Epithelial cell of prostate (primary cell): ENCODE results near the gene NAT10.

ENCODE experiments used
- DNase-seq: peaks from one replicate; pipeline ENCODE4 v3.0.0-alpha.2; 2011; ENCODE audit warnings: low read depth, low spot score
- H3K27ac ChIP-seq: fragments of 450-650 bp; 2 replicates; pipeline ENCODE4 v1.5.1; 2017; ENCODE audit warnings: mild to moderate bottlenecking

NAT10 gene

DNA sequence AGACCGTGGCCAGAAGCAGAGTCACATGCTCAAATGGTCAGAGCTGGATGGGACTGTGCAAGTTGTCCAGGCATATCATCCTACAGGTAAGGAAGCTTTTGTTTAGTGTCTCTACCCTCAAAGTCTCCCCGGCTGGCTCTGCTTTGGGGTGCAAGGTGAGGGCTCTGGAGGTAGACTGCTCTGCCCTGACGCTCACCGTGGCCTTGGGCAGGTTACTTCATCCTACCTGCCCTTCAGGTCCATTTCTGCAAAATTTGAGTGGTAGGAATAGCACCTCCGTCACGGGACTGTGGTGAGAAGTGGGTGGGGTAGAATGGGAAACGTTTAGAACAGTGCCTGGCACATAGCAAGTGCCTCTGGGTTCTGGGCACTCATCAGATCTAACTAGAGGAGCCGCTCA is 42.2 kb downstream of the NAT10 start:
- DNase-seq = no peak
- no peak overlapping the region for H3K27ac ChIP-seq

DNA sequence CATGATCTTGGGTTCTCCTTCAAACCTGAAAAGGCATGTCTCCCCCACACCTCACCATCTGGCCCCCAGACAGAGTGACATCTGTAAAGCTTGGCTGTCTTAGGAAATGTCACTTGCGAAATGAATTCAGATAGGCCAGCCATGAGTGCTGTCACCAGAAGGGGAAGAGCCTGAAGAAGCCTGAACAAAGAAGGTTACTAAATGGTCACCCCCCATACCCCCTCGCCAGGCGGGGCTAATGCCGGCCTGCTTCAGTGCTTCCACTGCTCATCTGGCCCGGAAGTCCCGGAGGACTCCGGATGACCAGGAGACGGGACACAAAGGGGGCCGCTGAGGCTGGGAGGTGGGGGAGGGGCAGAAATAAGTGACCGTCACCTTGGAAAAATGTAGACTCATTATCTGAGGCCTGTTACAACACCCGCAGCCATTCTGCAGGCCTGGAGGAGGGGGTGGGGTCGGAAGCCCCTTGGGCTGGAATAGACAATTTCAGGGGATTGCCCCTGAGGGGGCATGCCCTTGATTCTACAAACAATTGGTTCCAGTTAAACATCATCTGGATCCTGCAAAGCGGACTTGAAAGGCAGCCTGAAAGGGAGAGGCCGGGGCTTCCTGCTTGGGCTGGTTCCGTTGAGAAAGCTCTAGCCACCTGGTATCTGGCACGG is 43.2 kb downstream of the NAT10 start:
- H3K27ac ChIP-seq = no peak overlapping the region
- DNase-seq = no peak

DNA sequence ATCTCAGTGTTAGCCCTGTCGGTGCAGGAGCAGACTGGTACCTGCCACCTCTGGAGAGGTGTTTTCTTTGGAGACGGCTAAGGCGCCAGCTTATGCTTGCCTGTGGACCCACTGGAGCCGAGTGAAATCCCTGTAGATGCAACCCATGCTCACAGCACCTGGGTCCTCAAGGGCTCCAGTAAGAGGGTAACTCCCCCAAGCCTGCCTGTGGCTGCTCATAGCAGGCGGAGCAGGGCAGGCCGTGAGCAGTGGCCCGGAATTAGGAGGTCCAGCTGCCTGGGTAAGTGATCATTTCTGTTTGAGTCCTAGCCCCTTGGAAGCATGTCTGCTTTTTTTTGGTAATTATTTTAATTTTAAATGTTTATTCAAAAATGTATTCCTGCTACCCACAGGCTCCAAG is 43.8 kb downstream of the NAT10 start:
- no peak overlapping the region for H3K27ac ChIP-seq
- no peak for DNase-seq

DNA sequence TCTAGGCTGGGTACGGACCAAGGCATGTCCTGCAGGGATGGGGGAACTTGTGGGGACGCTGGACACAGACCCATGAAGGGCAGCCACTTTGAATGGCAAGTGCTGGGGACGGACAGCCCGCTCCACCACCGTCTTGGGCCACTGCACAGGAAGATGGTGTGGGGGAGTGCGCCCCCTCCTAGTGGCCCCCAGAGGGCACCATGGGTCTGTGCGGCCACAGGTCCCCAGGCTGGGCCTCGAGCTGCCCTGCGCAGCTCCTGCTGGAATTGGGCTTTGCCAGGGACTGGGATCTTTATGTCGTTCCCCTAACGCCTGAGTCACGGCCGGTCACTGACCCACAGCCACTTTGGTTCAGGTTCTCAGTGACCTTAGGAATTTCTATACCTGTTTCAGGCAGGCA is 44.4 kb downstream of the NAT10 start:
- DNase-seq = no peak
- H3K27ac ChIP-seq = no peak overlapping the region

DNA sequence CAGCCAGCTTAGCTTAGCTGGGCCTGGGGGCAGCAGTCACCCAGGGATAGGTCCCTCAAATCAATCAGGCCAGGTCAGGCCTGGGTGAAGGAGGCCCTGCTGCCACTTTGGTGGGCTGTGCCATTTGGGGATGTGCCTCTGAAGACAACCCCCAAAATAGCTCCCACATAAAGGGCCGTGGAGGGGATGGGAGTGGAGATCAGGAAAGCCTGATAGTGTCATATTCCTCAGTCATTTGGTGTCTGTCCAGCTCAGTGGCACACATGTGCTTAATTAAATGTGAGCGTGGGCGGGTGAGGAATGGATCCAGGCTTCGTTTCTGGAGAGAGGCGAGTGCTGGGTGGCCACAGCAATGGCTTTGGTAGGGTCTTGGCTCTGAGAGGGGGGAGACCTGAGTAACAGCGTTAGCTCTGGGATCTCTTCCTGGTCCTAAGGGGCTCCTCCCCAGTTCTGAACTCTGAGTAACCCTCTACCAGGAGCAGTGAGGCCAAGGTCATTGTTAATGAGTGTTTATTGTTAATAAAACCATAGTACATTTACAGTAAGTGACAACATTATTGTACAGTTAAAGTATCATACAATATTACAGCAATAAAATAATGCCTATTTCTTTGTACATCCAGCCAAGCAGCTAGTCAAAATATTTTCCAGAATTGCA is 45.2 kb downstream of the NAT10 start:
- no peak overlapping the region for H3K27ac ChIP-seq
- no peak for DNase-seq

DNA sequence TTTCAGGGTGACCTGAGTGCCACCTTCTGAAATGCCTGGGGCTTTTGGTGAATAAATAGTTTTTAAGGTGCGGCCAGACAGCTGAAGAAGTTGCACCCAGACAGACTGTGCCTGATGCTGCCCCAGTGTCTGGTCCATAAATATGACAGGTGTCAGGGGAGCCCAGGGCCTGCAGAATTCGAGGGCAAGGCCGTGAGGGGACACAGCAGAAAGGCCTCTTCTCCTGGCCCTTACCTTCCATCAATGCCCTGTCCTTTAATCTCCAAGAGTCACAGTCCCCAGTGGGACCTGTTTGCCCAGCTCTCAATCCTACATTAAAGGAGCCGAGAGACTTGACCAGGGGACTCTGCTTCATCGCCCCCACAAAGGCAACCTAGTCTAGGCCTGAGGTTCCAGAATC is 45.7 kb downstream of the NAT10 start:
- H3K27ac ChIP-seq = no peak overlapping the region
- DNase-seq = no peak

DNA sequence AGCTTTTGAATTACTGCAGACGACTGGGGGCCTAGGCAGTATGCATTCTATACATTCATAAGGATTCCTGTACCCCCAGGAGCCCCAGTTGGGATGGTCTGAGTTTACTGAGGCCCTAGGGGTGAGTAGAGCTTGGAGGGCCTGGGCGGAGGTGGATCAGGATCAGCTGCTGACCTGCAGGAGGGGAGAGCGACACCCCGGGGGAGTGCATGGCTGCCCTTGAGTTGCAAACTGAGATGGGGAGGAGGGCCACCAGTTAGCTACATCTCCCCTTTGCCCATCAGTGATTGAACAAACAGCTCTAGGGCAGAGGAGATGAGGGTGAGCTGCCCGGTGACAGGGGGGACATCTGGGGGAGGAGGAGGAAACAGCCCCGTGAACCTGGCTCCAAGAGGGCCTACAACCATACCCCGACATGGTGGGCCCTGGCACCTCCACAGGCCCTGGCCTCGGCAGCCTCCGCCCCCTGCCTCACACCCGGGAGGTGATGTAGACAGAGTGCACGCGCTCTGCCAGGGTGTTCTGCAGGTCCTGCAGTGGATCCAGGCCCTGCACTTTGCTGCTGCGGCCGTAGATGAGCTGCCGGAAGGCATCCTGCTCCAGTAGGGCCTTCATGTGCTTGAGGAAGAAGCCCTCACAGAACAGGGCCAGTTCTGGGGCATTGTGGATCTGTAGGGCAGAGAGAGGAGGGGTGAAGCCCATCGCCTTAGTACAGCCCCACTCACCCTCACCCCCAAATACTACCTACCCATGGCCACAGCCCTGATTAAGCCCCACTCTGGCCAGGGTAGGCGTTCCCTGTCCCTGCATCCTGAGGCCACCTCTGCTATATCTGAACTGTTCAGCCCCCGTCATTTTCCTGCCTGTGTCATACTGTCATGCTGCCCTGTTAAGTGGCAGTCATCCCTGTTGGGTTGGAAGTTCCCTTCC is 46.8 kb downstream of the NAT10 start:
- H3K27ac ChIP-seq = no peak overlapping the region
- DNase-seq = no peak

DNA sequence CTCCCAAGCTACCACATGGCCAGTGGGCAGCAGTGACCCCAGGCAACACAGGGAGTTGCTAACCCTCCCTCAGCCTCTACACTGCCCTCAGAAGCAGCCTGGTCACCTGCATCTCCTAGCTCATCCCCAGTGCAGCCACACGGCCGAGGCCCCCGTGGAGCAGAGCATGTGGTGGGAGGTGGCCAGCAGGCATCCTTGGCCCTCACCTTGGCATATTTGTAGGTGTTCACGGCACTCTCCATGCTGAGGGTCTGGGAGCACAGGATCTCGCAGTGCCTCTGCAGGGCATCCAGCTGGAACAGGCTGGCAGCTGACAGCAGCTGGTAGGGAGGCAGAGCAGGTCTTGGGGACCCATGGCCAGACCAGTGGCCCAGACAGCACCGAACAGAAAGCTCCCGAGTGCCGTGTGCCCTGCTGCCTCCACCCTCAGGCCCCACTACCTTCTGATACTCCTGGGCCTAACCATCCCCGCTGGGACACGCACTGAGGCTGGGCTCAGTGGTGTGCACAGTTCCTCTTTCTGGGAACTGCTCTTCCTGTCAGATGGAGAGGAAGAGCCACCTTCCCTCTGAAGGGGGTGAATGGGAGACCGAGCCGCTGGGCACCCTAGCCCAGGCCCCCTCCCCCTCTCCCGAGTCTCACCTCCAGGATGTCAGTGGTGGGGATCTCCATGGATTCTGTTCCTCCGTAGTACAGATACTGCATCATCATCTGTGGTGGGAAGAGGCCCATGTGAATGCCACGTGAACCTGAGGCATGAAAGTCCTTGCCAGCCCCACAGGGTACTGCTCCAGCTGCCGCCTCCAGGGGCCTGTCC is 48.8 kb downstream of the NAT10 start:
- no peak for DNase-seq
- H3K27ac ChIP-seq = no peak overlapping the region

DNA sequence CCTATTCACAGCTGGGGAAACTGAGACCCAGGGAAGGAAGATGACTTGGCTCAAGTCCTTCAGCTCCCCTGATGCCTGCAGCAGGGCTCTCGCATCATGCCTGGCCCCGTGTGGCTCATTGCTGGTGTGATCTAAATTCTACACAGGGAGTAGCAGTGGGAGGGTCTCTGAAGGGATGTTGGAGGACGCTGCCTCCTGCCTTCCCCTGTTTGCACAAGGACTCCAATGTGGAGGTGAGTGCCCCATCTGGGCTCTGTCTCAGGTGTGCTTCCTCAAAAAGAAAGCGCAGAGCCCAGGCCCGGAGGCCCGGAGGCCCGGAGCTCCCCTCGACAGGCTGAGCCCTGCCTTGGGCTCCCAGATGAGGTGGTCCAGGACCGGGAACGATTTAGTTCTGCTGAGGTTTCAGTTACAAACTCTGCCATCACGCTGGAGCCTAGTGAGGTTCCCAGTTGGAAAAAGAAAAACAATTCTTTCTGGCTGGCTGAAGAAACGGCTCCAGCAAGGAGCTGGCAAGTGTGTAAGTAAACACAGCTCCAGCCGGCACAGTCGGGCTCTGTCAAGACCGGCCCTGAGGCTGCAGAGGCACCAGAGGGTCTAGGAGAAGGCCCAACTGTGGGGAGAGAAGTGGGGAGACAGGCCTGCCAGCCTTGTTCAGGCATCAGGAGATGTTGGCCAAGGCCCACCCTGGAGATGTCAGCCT is 49.8 kb downstream of the NAT10 start:
- no peak for DNase-seq
- H3K27ac ChIP-seq = no peak overlapping the region

DNA sequence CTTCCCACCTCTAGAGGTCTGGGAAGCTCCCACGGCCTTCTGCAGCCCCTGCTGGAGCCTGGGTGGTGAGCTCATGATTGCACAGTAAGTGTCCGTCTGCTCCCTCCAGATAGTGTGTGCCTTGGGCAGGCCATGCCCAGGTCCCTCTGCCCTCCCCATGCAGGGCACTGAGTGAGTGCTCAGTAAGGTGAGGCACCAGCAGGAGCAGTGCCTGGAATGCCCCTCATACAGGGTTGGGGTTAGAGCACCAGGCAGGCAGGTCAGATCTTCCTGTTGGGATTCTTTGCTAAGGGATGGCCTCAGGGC is 50.3 kb downstream of the NAT10 start:
- no peak overlapping the region for H3K27ac ChIP-seq

DNA sequence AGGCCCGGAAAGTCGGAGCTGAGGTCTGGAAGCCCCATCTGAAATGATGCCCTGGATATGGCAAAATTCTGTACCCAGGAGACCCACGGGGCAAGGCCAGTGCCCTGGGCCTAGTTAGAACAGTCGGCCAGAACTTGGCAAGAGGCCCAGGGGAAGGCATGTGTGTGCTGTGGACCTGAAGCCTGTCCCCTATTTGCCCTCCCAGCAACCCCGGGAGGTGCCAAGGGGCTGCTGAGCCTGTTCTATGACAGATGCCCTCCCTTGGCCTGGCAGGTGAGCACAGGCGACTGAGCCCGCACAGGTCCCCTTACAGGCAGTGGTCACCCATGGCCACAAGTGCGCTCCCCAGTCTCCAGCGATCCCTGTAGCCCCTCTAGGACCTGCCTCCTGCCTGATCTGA is 51.7 kb downstream of the NAT10 start:
- H3K27ac ChIP-seq = no peak overlapping the region
- DNase-seq = no peak

More for the DNA sequence above, 50.3 kb downstream of the NAT10 start:
- no peak for DNase-seq

DNA sequence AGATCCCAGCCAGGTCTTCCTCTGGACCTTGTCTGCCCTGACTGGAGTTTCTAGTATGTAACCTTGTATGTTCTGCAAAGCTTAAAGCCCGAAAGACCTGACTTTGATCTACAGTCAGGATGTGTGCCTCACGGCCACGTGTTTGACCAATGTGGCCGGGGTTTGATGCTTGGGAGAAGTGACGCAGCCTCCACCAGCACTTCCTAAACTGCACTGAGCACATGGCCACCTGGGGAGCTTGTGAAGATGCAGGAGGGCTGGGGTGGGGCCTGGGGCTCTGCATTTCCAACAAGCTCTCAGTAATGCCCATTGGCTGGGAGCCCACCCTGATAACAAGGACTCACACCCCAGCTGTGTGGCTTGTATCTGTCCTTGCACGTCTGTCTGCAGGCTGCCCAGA is 53.2 kb downstream of the NAT10 start:
- no peak for DNase-seq
- no peak overlapping the region for H3K27ac ChIP-seq

DNA sequence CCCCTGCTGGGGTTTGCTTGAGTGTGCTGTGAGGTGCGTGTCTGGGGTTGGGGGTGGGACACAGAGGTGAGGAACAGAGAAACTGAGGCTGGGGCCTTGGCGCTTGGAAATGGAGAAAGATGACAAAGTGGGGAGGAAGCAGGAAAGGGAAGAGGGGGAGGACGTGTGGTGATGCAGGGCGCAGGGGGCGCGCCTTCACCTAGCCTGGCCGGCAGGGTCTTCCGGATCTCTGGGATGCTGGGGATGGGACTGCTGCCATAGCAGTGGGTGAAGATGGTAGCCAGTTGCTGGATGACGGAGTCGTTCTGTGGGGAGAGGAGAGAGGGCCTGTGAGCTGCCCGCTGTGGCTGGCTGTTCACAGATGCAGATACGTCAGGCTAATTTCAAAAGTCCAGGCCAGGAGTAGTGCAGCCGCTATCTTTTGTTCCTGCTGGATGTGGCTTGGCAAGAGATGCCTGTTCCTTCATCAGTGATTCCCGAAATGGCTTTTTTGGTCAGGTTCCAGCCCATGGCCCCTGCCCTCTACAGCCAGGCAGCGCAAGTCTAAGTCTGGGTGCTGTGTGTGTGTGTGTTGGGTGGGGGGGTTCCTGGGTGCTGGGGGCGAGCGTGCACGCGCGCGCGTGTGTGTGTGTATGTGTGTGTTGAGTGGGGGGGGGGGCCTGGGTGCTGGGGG is 54.8 kb downstream of the NAT10 start:
- DNase-seq = no peak
- no peak overlapping the region for H3K27ac ChIP-seq

DNA sequence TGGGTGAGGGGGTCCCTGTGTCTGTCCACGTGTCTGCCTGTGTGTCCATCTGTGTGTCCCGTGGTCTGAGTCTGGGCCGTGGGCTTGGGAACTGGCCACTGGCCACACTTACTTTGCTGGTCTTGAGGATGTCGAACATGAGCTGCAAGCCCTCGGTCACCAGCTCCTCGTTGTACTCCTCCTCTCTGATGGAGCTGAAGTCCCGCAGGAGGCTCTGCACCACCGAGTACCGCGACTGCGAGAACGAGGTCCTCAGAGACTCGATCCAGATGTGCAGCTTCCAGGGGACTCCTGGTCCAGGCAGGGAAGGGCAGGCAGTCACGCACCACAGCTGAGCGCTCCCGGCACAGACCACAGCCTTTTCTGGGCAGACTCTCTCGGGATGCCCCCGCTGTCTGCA is 55.4 kb downstream of the NAT10 start:
- H3K27ac ChIP-seq = no peak overlapping the region
- DNase-seq = no peak

DNA sequence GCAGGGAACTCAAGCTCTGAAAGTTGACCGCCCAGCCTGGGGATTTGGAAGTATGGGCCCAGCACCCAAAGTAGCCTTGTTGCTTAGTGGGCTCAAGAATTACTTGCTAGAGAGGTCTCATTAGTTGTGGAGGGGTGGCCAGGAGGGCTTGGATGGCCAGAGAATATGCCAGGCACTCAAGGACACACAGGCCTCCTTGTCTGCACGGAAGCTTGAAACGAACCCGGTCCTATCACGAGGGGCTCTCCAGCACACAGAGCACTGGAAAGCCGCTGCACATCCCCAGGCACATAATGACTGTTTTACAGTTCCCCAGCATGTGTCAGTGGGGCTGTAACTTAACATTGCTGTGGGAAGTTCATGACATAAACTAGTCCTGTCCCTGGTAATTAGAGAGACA is 55.9 kb downstream of the NAT10 start:
- DNase-seq = no peak
- H3K27ac ChIP-seq = no peak overlapping the region

DNA sequence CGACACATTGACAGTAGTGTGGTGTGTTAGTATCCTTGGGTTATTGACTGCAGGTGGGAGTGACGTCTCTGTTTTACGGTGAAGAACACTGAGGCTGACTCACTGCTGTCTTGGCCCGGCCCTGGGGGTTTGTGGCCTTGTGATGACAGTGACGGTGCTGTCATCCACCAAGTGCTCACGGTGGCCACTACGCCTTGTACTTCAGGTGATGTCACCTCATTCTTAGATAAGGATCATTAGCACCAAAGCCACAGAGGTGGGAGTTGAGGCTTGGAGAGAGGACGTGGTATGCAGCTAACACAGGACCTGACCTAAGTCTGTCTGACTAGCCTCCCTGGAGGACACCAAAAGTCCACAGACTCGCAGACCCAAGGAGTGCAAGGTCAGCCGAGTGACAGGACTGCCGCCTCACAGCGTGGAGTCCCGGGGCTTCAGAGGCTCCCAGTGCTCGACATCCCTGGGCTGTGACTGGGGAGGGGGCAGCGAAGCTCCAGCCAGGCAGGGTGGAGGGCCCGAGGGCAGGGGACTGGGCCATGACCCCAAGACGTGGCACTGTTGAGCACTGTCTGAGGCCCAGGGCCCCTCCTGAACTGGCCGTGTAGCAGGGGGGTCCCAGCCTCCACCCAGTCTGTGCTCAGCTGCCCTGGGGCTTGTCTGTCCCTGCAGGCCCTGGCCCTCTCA is 56.5 kb downstream of the NAT10 start:
- H3K27ac ChIP-seq = no peak overlapping the region
- DNase-seq = no peak

DNA sequence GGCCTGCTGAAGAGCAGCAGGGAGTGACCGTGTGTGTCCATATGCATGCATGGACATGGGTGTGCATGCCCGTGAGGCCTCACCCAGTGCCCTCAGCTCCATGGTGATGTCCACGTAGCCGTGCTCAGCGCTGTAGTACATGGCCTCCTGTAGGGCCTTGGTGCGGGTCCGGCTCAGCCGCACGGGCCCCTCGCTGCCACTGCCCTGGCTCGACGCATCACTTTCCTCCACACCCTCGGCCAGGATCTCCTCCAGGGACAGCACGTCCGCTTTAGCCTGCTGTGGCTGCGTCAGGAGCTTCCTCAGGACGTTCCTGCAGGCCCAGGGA is 57.0 kb downstream of the NAT10 start:
- DNase-seq = no peak
- no peak overlapping the region for H3K27ac ChIP-seq

DNA sequence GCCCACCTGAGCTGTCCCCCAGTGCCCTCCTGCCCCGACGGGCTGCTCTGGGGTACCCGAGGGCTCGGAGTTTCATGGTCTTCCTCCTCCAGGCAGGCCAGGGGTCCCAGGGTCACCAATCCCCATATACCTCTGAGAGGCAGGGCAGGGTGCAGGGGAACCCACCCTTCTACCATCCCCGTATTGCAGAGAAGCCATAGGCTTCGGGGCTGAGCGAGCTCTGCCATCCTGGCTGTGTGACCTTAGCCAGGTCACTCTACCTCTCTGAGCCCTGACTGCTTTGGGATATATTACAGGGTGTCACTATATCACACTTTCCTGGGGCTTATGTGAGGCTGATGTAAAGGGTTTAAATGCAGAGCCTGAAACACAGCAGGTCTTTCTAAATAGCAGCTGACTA is 57.4 kb downstream of the NAT10 start:
- no peak overlapping the region for H3K27ac ChIP-seq
- no peak for DNase-seq

DNA sequence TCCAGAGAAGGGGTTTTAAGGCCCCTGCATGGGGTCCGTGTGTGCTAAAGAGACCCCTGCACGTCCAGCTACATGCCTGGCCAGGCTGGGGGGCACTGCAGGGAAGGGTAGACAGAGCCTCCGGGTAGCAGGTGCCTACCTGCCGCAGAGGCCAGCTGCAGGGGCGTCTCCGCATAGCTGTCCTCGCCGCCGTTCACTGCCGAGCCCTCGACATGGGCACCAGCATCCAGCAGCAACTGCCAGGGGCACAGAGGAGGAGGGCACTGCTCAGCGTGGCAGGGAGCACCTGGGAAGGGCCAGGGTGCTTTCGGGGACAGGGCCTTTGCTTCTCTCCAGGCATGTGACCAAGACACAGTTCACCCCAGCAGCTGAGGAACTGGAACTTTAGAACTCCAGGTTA is 59.7 kb downstream of the NAT10 start:
- H3K27ac ChIP-seq = peak overlapping the region; percentile 37
- no peak for DNase-seq
